Epithelial cell of proximal tubule (primary cell): ENCODE measurements around the gene ATE1. TPM values are rescaled to one million over a fixed set of nuclear protein-coding genes. Genes with fewer than 3 reads are reported as not detected.
"Not testable (repeated sequence)": the region's sequence is repeated elsewhere in the genome, so short reads cannot be mapped to it uniquely, and the experiment has no call there.

Experiments used
- DNase-seq: peaks from one replicate; pipeline ENCODE4 v3.0.0-alpha.2; 2011; ENCODE audit warnings: low read depth
- H3K4me3 ChIP-seq: 2 replicates; pipeline ENCODE4 v1.5.1; 2011; ENCODE audit warnings: low read depth, mild to moderate bottlenecking, low read length
- total RNA-seq: library from RNA; depleted of rRNA; stranded (reverse); fragments of >200 nt; gene quantifications from 2 replicates; pipeline ENCODE4 v1.2.3, GENCODE V29; 2015
- TF ChIP-seq, protein P1 (sequence below): conservative IDR thresholded peaks from 2 replicates; pipeline ENCODE4 v1.5.1; 2012; ENCODE audit warnings: low read depth, mild to moderate bottlenecking, low read length

ATE1 gene
- total RNA-seq, 1 donor from 2014 or later, result 22.7 TPM

DNA sequence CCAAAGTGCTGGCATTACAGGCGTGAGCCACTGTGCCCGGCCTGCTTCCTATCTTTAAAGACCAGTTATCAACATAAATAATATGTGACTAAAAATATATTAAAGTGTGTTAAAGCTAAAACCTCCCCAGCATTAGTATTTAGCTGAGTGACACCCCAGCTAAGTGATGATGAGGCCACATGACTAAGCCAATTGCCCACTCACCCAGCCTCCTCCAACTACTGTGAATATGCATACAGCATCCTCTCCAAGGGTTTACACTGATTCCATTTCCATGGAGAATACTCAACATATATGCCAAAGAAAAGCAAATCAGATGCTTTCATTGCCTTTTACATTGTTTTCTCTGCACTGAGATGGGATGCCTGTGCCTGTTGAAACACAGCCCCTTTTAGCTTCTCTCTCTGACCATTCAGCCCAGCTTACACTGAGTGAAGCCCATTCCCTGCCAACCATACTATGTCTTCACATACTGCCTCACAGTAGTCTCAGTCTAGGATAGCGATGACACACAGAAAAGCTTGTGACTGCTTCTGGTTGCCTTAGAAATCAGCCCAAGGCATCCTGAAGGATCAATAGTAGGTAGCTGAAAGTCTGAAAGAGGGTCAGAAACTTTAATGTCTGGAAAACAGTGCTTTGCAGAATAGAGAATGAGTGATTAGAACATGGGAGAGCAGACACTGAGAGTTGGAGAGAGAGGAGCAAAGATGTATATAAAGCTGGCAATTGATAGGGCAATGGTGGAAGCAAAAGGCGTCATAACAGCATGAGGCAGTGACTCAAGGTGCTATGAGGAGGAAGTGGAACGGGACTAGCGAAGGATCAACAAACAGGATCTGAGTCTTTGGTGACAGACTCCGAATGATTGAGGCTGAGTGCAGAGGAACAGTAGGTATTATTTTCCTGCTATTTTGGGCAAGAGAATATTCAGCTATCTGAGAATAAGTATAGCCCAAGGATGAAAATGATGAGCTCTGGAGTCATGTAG, 19.8 kb upstream of the ATE1 start:
- TF ChIP-seq, protein P1, sequence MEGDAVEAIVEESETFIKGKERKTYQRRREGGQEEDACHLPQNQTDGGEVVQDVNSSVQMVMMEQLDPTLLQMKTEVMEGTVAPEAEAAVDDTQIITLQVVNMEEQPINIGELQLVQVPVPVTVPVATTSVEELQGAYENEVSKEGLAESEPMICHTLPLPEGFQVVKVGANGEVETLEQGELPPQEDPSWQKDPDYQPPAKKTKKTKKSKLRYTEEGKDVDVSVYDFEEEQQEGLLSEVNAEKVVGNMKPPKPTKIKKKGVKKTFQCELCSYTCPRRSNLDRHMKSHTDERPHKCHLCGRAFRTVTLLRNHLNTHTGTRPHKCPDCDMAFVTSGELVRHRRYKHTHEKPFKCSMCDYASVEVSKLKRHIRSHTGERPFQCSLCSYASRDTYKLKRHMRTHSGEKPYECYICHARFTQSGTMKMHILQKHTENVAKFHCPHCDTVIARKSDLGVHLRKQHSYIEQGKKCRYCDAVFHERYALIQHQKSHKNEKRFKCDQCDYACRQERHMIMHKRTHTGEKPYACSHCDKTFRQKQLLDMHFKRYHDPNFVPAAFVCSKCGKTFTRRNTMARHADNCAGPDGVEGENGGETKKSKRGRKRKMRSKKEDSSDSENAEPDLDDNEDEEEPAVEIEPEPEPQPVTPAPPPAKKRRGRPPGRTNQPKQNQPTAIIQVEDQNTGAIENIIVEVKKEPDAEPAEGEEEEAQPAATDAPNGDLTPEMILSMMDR, result no peak
- DNase-seq, result no peak
- H3K4me3 ChIP-seq, result no peak overlapping the region

DNA sequence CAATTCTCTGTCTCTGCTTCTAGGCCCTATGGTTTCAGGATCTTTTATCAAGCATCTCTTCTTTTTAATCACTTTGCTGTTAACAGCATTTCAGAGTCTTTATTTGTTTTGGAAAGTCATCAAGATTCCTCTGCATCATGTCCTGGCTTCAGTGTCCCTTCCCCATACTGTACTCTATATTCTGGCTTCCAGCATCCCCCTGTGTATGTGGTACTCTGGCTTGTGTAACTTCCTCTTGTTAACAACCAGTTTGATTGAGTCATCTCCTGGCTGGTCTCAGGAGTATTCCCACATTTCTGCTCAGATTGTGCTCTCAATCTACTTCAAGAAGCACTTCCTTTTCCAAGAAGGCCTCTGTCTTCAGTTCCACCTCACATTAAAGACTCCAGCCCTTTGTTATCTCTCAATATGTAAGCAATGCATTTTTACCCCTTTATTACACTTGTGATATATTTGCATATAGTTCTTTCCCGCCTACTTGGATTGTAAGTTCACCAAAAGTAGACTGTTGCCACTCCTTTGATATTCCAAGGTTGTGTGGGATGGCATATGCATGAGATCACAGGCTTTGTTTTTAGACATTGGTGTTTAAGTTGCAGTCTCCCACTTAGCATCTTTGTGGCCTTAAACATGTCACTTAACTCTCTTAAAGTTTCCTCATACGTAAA, 15.1 kb upstream of the ATE1 start:
- no peak overlapping the region for H3K4me3 ChIP-seq
- TF ChIP-seq, protein P1, result no peak
- no peak for DNase-seq

DNA sequence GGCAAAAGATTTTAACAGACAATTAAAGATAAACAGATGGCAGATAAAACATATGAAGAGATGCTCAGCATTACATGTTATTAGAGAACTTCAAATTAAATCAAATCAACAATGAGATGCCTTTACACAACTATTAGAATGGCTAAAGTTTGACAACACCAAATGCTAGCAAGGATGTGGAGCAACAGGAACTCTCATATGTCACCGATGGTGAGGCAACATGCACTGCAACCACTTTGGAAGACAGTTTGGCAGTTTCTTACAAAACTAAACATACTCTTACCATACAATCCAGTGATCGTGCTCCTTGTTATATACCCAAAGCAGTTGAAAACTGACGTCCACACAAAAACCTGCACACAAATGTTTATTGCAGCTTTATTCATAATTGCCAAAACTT, 13.7 kb upstream of the ATE1 start:
- H3K4me3 ChIP-seq, result no peak overlapping the region
- TF ChIP-seq, protein P1, result no peak
- DNase-seq, result no peak

DNA sequence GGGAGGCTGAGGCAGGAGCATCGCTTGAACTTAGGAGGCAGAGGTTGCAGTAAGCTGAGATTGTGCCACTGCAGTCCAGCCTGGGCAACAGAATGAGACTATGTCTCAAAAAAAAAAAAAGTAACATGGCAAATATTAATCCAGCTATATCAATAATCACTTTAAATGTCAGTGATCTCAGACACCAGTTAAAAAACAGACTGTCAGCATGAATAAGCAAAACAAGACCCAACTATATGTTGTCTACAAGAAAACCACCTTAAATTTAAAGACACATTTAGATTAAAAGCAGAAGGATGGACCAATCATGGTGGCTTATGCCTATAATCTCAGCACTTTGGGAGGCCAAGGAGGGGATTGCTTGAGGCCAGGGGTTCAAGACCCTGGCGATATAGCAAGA, 8.5 kb upstream of the ATE1 start:
- no peak overlapping the region for H3K4me3 ChIP-seq
- TF ChIP-seq, protein P1, result no peak
- DNase-seq, result no peak

DNA sequence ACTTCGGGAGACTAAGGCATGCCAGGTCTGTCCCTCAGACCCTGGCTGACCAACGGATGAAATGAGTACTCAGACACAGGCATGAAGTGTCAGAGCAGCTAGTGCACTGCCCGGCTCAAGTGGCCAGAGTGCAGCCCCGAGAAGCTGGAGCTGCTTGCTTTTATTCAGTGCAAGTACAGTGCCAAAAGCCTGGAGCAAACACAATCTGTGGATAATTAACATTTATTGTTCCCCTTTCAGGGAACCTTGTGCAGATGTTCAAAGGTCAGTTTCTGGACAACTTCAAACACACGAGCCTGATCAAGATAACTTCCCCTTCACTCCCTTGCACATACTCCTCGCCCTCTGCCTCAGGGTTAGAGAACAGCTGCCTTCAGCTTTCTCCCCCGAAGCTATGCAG, 7.9 kb upstream of the ATE1 start:
- TF ChIP-seq, protein P1, result no peak
- no peak overlapping the region for H3K4me3 ChIP-seq
- no peak for DNase-seq

DNA sequence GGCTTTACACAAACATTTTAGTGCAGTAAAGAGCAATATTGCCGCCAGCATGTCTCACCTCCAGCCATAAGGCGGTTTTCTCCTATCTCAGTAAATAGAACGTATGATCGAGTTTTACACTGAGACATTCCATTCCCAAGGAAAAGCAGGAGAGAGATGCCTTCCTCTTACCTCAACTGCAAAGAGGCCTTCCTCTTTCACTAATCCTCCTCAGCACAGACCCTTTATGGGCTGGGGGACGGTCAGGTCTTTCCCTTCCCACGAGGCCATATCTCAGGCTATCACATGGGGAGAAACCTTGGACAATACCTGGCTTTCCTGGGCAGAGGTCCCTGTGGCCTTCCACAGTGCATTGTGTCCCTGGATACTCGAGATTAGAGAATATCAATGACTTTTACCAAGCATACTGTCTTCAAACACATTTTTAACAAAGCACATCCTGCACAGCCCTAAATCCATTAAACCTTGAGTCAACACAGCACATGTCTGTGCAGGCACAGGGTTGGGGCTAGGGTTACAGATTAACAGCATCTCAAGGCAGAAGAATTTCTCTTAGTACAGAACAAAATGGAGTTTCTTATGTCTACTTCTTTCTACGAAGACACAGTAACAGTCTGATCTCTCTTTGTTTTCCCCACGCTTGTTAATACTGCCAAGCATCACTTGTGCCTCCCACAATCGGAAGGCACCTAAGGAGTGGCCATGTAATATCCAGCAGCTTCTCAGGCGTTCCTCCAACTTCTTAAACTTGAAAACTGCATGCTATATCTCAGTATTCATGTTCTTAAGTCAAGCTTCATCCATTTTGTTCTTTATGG, 2.6 kb upstream of the ATE1 start:
- not testable (repeated sequence) for DNase-seq, H3K4me3 ChIP-seq

DNA sequence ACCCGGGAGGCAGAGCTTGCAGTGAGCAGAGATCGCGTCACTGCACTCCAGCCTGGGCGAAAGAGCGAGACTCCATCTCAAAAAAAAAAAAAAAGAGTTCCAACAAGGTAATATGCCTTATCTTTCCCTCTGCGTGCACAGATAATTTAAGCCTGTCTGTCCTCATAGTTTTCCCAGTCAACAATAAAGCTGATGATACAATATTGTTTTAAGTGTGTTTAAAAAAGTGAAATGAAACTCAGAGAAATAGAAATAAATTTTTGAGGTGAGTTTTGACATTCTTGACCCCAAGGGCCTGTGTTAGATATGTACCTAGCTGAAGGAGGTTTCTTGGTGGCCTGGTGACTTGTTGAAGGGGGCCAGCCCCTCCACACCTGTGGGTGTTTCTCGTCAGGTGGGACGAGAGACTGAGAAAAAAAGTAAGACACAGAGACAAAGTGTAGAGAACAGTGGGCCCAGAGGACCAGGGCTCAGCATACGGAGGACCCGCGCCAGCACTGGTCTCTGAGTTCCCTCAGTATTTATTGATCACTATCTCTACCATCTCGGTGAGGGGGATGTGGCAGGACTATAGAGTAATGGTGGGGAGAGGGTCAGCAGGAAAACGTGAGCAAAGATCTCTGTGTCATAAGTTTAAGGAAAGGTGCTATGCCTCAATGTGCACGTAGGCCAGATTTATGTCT, 1.9 kb upstream of the ATE1 start:
- not testable (repeated sequence) for DNase-seq, H3K4me3 ChIP-seq
